Fibroblast of lung (primary cell): Measurements from ENCODE around the gene MDC1. TPM values are rescaled to one million over a fixed set of nuclear protein-coding genes. Genes with fewer than 3 reads are reported as not detected.

Experiments used
- DNase-seq, 2 donors: peaks; one replicate each; pipeline versions ENCODE4 v3.0.0 to v3.0.0-alpha.2; 2010; ENCODE audit warnings: low read depth in 2 of 2
- H2AFZ ChIP-seq: 2 replicates; pipeline ENCODE4 v1.5.1; 2012; ENCODE audit warnings: low read length, control low read depth, inconsistent platforms
- H3K27ac ChIP-seq: 2 replicates; pipeline ENCODE4 v1.5.1; 2011; ENCODE audit warnings: low read length, control low read depth; ENCODE audit not compliant: insufficient read depth
- H3K27me3 ChIP-seq: 2 replicates; pipeline ENCODE4 v1.5.1; 2011; ENCODE audit warnings: mild to moderate bottlenecking, low read length; ENCODE audit not compliant: control insufficient read depth, insufficient read depth
- H3K36me3 ChIP-seq: 2 replicates; pipeline ENCODE4 v1.5.1; 2011; ENCODE audit warnings: low read length; ENCODE audit not compliant: control insufficient read depth, insufficient read depth
- H3K4me1 ChIP-seq: 2 replicates; pipeline ENCODE4 v1.5.1; 2011; ENCODE audit warnings: low read length; ENCODE audit not compliant: control insufficient read depth, insufficient read depth; ENCODE audit errors: extremely low read depth
- H3K4me2 ChIP-seq: 2 replicates; pipeline ENCODE4 v1.5.1; 2011; ENCODE audit warnings: low read length, control low read depth; ENCODE audit not compliant: insufficient read depth; ENCODE audit errors: extremely low read depth
- H3K4me3 ChIP-seq, 4 experiments: fragments of 200-600 bp in 1 of 4; sonication (generic) in 1 of 4; replicated peaks in 1 of 4; 2 replicates each; pipeline ENCODE4 v1.5.1; 2011 to 2016; ENCODE audit warnings: low read length in 4 of 4, low read depth in 3 of 4, mild to moderate bottlenecking in 3 of 4, control low read depth in 2 of 4, inconsistent platforms in 1 of 4, mixed read lengths in 1 of 4; ENCODE audit not compliant: insufficient read depth in 1 of 4; ENCODE audit errors: control extremely low read depth in 1 of 4
- H3K79me2 ChIP-seq: 2 replicates; pipeline ENCODE4 v1.5.1; 2012; ENCODE audit warnings: mild to moderate bottlenecking, low read length, inconsistent platforms; ENCODE audit not compliant: control insufficient read depth, insufficient read depth
- H3K9ac ChIP-seq: 2 replicates; pipeline ENCODE4 v1.5.1; 2011; ENCODE audit warnings: mild to moderate bottlenecking, low read length, control low read depth; ENCODE audit not compliant: insufficient read depth
- H3K9me3 ChIP-seq: 2 replicates; pipeline ENCODE4 v1.5.1; 2012; ENCODE audit warnings: low read depth, low read length; ENCODE audit not compliant: control insufficient read depth, insufficient read depth
- H4K20me1 ChIP-seq: 2 replicates; pipeline ENCODE4 v1.5.1; 2011; ENCODE audit warnings: low read length; ENCODE audit not compliant: control insufficient read depth, insufficient read depth; ENCODE audit errors: extremely low read depth
- EZH2 ChIP-seq: IDR thresholded peaks from 2 replicates; pipeline ENCODE4 v1.5.1; 2012; ENCODE audit warnings: low read length, control low read depth, mild to moderate bottlenecking; ENCODE audit errors: missing control alignments
- polyA plus RNA-seq, 2 donors: library from polyadenylated mRNA; depleted of rRNA in 1 of 2; stranded (reverse) in 1 of 2; unstranded in 1 of 2; fragments of >200 nt; gene quantifications; 2 replicates each; pipeline ENCODE4 v1.2.1, GENCODE V29; 2011 to 2012; ENCODE audit warnings: missing spikeins in 1 of 2
- total RNA-seq: library from RNA; depleted of rRNA; stranded (reverse); fragments of >200 nt; gene quantifications from 2 replicates; pipeline ENCODE4 v1.2.1, GENCODE V29; 2014
- TF ChIP-seq, protein P1 (sequence below), 2 donors: IDR thresholded peaks in 1 of 2; conservative IDR thresholded peaks in 1 of 2; 1 replicate in 1 of 2; 2 replicates in 1 of 2; pipeline ENCODE4 v1.5.1; 2011 to 2012; ENCODE audit warnings: low read length in 2 of 2, control low read depth in 1 of 2, inconsistent platforms in 1 of 2, low read depth in 1 of 2, mild to moderate bottlenecking in 1 of 2

MDC1 gene
- total and polyA plus RNA-seq, 2 donors (not counting 1 experiment from before 2014, with no cell fraction given), result 3.3 to 5.0 TPM

GRCh38 chr6:30686009-30686907, 30.8 kb downstream of the MDC1 start, which contains the start of gene PPP1R18:
TSS of gene PPP1R18 (minus strand) at chr6:30686645. CDS start at chr6:30686018, 627 bp downstream.
- Histone ChIP-seq H3K9me3 (no peaks in the 10 kb centered on the region), H2AFZ (no peak within 1 kb of the TSS), H3K36me3 (peaks cover 10% of the 10 kb centered on the region), H4K20me1 (no peaks in the 10 kb centered on the region), H3K79me2 (peaks cover 83% of the 10 kb centered on the region), H3K4me2 (peak within 1 kb of the TSS; percentile 100), H3K4me1 (peaks cover 24% of the 10 kb centered on the region), H3K27me3 (no peaks in the 10 kb centered on the region), H3K27ac (peak within 1 kb of the TSS; percentile 99), H3K9ac (peak within 1 kb of the TSS; percentile 97), H3K4me3 (peak within 1 kb of the TSS; percentile 80 to 95 (median 92))
- TF ChIP-seq, protein P1, sequence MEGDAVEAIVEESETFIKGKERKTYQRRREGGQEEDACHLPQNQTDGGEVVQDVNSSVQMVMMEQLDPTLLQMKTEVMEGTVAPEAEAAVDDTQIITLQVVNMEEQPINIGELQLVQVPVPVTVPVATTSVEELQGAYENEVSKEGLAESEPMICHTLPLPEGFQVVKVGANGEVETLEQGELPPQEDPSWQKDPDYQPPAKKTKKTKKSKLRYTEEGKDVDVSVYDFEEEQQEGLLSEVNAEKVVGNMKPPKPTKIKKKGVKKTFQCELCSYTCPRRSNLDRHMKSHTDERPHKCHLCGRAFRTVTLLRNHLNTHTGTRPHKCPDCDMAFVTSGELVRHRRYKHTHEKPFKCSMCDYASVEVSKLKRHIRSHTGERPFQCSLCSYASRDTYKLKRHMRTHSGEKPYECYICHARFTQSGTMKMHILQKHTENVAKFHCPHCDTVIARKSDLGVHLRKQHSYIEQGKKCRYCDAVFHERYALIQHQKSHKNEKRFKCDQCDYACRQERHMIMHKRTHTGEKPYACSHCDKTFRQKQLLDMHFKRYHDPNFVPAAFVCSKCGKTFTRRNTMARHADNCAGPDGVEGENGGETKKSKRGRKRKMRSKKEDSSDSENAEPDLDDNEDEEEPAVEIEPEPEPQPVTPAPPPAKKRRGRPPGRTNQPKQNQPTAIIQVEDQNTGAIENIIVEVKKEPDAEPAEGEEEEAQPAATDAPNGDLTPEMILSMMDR (conservative IDR thresholded peaks at IDR 0.05 in 1 of 2, IDR thresholded peaks at IDR 0.05 in 1 of 2; ENCODE audit: low read depth in 1 of 2, low read length in 2 of 2), result no peak
- TF ChIP-seq EZH2, result no peak
- DNase-seq, result peak in 1 of 2 donors; percentile 66

- H3K4me3 ChIP-seq, result peak overlapping the region; percentile 80 to 95 (median 92)
- no peak overlapping the region for H2AFZ ChIP-seq
- no peak for TF ChIP-seq EZH2
- TF ChIP-seq, protein P1 (conservative IDR thresholded peaks at IDR 0.05 in 1 of 2, IDR thresholded peaks at IDR 0.05 in 1 of 2; ENCODE audit: low read depth in 1 of 2, low read length in 2 of 2), result peak in 1 of 2 donors; percentile 39
- H3K9me3 ChIP-seq, result no peaks in the 10 kb centered on the region
- peaks cover 26% of the 10 kb centered on the region for H3K4me1 ChIP-seq
- DNase-seq, result peak in 1 of 2 donors; percentile 34
- H4K20me1 ChIP-seq, result no peaks in the 10 kb centered on the region
- H3K79me2 ChIP-seq, result peaks cover 92% of the 10 kb centered on the region
- H3K27ac ChIP-seq, result peak overlapping the region; percentile 99
- H3K36me3 ChIP-seq, result peaks cover 10% of the 10 kb centered on the region
- peak overlapping the region; percentile 98 for H3K4me2 ChIP-seq
- H3K27me3 ChIP-seq, result no peaks in the 10 kb centered on the region
- H3K9ac ChIP-seq, result peak overlapping the region; percentile 63
These were observed 31.7 kb downstream of the MDC1 start for GRCh38 chr6:30685157-30686008.
